K562 (cell line): Measurements from ENCODE around the gene MTNR1B. TPM values are rescaled to one million over a fixed set of nuclear protein-coding genes. Genes with fewer than 3 reads are reported as not detected.

ENCODE experiments used
- ATAC-seq: fragments of 200-7000 bp; cut with Tn5 transposase; 3 replicates; pipeline ENCODE4 v1.9.1; 2020; ENCODE audit warnings: moderate library complexity
- BruUV-seq: library from RNA; stranded (reverse); fragments of 400-500 nt; replicated peaks from 2 replicates; lab custom pipeline; 2021; lab: Mats Ljungman, UMichigan
- CTCF ChIA-PET: fragments of 300-600 bp; formaldehyde crosslinking; extraction: SDS; loops from one replicate; lab custom pipeline; 2021; ENCODE audit warnings: low intra/inter-chr PET ratio; lab: Yijun Ruan, JAX
- POLR2A ChIA-PET: fragments of 300-600, 350-650 bp; sonication (Branson Sonifier 250); formaldehyde crosslinking; extraction: SDS; loops from one replicate; lab custom pipeline; 2021; ENCODE audit warnings: antibody characterized with exemption, inconsistent platforms; lab: Yijun Ruan, JAX
- DNase-seq, 4 experiments: peaks; one replicate each; pipeline versions ENCODE4 v3.0.0 to v3.0.0-alpha.2; 2011 to 2018; ENCODE audit warnings: low spot score in 3 of 4, mixed read lengths in 3 of 4; ENCODE audit errors: extremely low read depth in 1 of 4
- FAIRE-seq: peaks from 2 replicates; lab custom pipeline; 2011; peaks lifted over from hg19 to GRCh38; lab: Jason Lieb, UNC
- H2AFZ ChIP-seq: 2 replicates; pipeline ENCODE4 v1.6.0; 2011; ENCODE audit warnings: low read depth, low read length, control low read depth, inconsistent platforms
- H3K27ac ChIP-seq: fragments of 200-600 bp; 3 replicates; pipeline ENCODE4 v1.8.0; 2011; ENCODE audit warnings: low read depth, mild to moderate bottlenecking, control low read depth, inconsistent platforms, low read length, moderate library complexity, mixed read lengths; ENCODE audit errors: extremely low read depth
- H3K27me3 ChIP-seq, 2 experiments: fragments of 300-600 bp in 1 of 2; 2 replicates in 1 of 2; 3 replicates in 1 of 2; pipeline versions ENCODE4 v1.6.0 to v1.8.0; 2011; ENCODE audit warnings: inconsistent platforms in 2 of 2, low read length in 2 of 2, mild to moderate bottlenecking in 1 of 2, mixed read lengths in 1 of 2, moderate library complexity in 1 of 2; ENCODE audit not compliant: control insufficient read depth in 2 of 2, insufficient read depth in 2 of 2
- H3K36me3 ChIP-seq: fragments of 300-600 bp; 3 replicates; pipeline ENCODE4 v1.8.0; 2011; ENCODE audit warnings: mild to moderate bottlenecking, low read length, inconsistent platforms; ENCODE audit not compliant: control insufficient read depth, insufficient read depth
- H3K4me1 ChIP-seq, 2 experiments: fragments of 200-600 bp in 1 of 2; replicated peaks in 1 of 2; 2 replicates in 1 of 2; 3 replicates in 1 of 2; pipeline versions ENCODE4 v1.5.1 to v1.8.0; 2011; ENCODE audit warnings: inconsistent platforms in 2 of 2, low read length in 2 of 2, mild to moderate bottlenecking in 1 of 2, mixed read lengths in 1 of 2, moderate library complexity in 1 of 2; ENCODE audit not compliant: control insufficient read depth in 2 of 2, insufficient read depth in 2 of 2
- H3K4me2 ChIP-seq: 2 replicates; pipeline ENCODE4 v1.6.1; 2011; ENCODE audit warnings: low read length, control low read depth, inconsistent platforms, mixed read lengths; ENCODE audit not compliant: insufficient read depth
- H3K4me3 ChIP-seq: fragments of 200-600 bp; sonication (generic), shearing (Covaris generic); 2 replicates; pipeline ENCODE4 v1.5.1; 2016; ENCODE audit warnings: control low read depth, inconsistent platforms
- H3K79me2 ChIP-seq: fragments of 200-600 bp; 3 replicates; pipeline ENCODE4 v1.8.0; 2011; ENCODE audit warnings: low read length, inconsistent platforms; ENCODE audit not compliant: control insufficient read depth, insufficient read depth
- H3K9ac ChIP-seq, 2 experiments: 2 replicates each; pipeline versions ENCODE4 v1.6.0 to v1.6.1; 2011; ENCODE audit warnings: low read depth in 2 of 2, low read length in 2 of 2, control low read depth in 1 of 2, inconsistent platforms in 1 of 2, mild to moderate bottlenecking in 1 of 2, mixed read lengths in 1 of 2; ENCODE audit not compliant: insufficient read depth in 1 of 2
- H3K9me1 ChIP-seq: one replicate; pipeline ENCODE4 v1.6.0; 2011; ENCODE audit warnings: inconsistent platforms, mild to moderate bottlenecking, low read length, moderate library complexity; ENCODE audit not compliant: control insufficient read depth, insufficient read depth
- H3K9me3 ChIP-seq: replicated peaks from 2 replicates; pipeline ENCODE4 v1.5.1; 2011; ENCODE audit warnings: low read depth, low read length, inconsistent platforms; ENCODE audit not compliant: control insufficient read depth, insufficient read depth
- H4K20me1 ChIP-seq: replicated peaks from 2 replicates; pipeline ENCODE4 v1.6.1; 2011; ENCODE audit warnings: low read length, inconsistent platforms, mixed read lengths; ENCODE audit not compliant: control insufficient read depth, insufficient read depth
- FOSL1 ChIP-seq: fragments of 200-800 bp; sonication (Bioruptor generic); conservative IDR thresholded peaks from 2 replicates; pipeline ENCODE4 v1.6.1; 2016; ENCODE audit warnings: missing genetic modification characterization, missing compliant biosample characterization
- KLF6 ChIP-seq: fragments of 250-450 bp; sonication (Bioruptor Pico); IDR thresholded peaks from 2 replicates; pipeline ENCODE4 v1.4.0; 2020; ENCODE audit warnings: mild to moderate bottlenecking, moderate library complexity, borderline replicate concordance
- NFIC ChIP-seq: fragments of 450-650 bp; IDR thresholded peaks from 2 replicates; pipeline ENCODE4 v1.6.1; 2017; ENCODE audit warnings: mild to moderate bottlenecking, inconsistent platforms
- ZKSCAN8 ChIP-seq: fragments of 200-800 bp; sonication (Bioruptor generic); IDR thresholded peaks from 2 replicates; pipeline ENCODE4 v1.6.1; 2016; ENCODE audit warnings: missing genetic modification characterization, missing compliant biosample characterization
- ZNF551 ChIP-seq: fragments of 250-450 bp; sonication (Bioruptor Pico); IDR thresholded peaks from 2 replicates; pipeline ENCODE4 v1.5.0; 2021; ENCODE audit warnings: mild to moderate bottlenecking, moderate library complexity
- ZNF592 ChIP-seq: fragments of 450-650 bp; IDR thresholded peaks from 2 replicates; pipeline ENCODE4 v1.6.1; 2017; ENCODE audit warnings: antibody characterized with exemption, mild to moderate bottlenecking
- ZNF79 ChIP-seq: fragments of 250-450 bp; sonication (Bioruptor Pico); IDR thresholded peaks from 2 replicates; pipeline ENCODE4 v1.4.0; 2020; ENCODE audit warnings: low read depth, mild to moderate bottlenecking, moderate library complexity
- WGBS: fragments of 100-300 bp; shearing (Covaris generic); methylation state at CpG from one replicate; pipeline ENCODE4 v1.1.6; 2016; ENCODE audit warnings: low coverage, mixed read lengths; ENCODE audit not compliant: insufficient coverage; ENCODE audit errors: missing lambda C conversion rate; 5-methylcytosine and 5-hydroxymethylcytosine counted together
- in situ Hi-C: fragments of 300-500 bp; cut with MboI; formaldehyde crosslinking; loops from 4 replicates; pipeline ENCODE4 v1.15.0; 2018; ENCODE audit warnings: inconsistent platforms, mixed read lengths
- intact Hi-C: fragments of 100-400 bp; cut with micrococcal nuclease; formaldehyde crosslinking; loops from 2 replicates; pipeline ENCODE4 v1.14.2; 2022
- polyA plus RNA-seq, 8 experiments: library from polyadenylated mRNA; depleted of rRNA in 4 of 8; stranded (reverse) in 5 of 8; unstranded in 3 of 8; fragments of >200 nt; fragmentation: Nextera tagmentation in 2 of 8; fragmentation: Illumina TruSeq in 1 of 8; extraction: Ambion mirVana in 2 of 8; extraction: Trizol in 1 of 8; gene quantifications; 2 replicates each; pipeline versions ENCODE4 v1.2.1 to v1.2.3, GENCODE V29; 2011 to 2014; ENCODE audit warnings: inconsistent platforms in 1 of 8, missing spikeins in 1 of 8
- total RNA-seq, 7 experiments: library from RNA; depleted of rRNA in 6 of 7; stranded (reverse); fragments of >200 nt in 6 of 7; fragmentation: Illumina TruSeq in 2 of 7; extraction: Trizol in 2 of 7; gene quantifications; 2 replicates each; pipeline versions ENCODE4 v1.2.1 to v1.2.3, GENCODE V29; 2011 to 2021; ENCODE audit warnings: low replicate concordance in 1 of 7

MTNR1B gene
- total and polyA plus RNA-seq, 9 of the 15 experiments (the other 6 are each of a cell fraction or from before 2014, with no cell fraction given) = not detected

DNA sequence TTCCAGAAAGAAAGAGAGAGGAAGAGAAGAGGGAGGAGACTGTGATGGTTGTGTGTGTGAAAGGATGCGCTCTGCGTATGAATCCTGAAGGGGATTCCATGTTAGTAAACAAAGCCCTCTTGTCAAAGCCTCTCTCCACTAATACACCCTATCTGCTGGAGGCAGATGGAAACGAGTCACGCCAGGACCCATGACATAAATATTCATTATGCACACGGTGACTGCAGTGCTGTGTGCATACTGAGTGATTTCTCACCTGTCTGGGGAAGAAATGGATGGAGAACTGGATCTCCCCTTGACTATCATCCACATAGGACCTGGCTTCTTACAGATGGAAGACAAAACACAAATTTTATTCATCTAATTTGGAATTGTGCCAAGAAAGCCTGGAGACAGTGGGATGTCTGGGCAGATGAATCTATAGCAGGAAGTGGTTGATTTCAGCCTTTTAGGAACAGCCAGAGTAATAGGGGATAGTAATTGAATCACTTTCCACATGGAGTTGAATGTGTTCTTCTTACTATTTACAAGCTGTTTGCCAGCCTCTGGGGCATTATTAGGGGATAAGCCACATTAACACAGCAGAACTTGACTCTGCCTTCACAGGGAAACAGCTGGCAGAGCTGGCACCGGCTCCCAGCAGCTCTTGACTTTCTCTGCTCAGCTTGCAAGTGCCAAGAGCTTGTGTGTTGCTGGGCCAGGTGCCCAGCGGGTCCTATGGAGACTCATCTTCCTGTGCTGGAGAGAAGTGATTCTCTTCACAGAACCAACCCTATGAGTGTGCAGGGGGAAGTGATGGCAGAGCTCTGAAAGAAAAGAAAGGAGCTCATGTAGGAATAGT, 9.0 kb downstream of the MTNR1B start:
- Histone ChIP-seq H3K36me3 (no peaks in the 10 kb centered on the region), H3K4me3 (no peak overlapping the region), H3K27me3 (peaks cover 0 to 8% of the 10 kb centered on the region in 2 experiments; a peak in 3 of 5 replicates)
- POLR2A ChIA-PET = interaction anchor here (0.6 kb wide), 1 partner anchor 1040 kb away, joined by 3 read pairs; no protein-coding TSS in a partner anchor
- intact Hi-C loops = no loop called here
- TF ChIP-seq NFIC (peak; percentile 70), FOSL1 (tag) (no peak)
- TF ChIP-seq, all 486 proteins: peak for 1
- DNase-seq (peak in 2 of 4 experiments; percentile 24 to 29), FAIRE-seq (no peak), ATAC-seq (no peak)
- H3K27ac ChIP-seq = no peak overlapping the region
- no peaks in the 10 kb centered on the region for H3K9me1 ChIP-seq
- no peak overlapping the region for H2AFZ ChIP-seq
- no peak overlapping the region for H3K4me2 ChIP-seq
- H4K20me1 ChIP-seq = no peaks in the 10 kb centered on the region
- H3K9ac ChIP-seq = no peak overlapping the region
- in situ Hi-C loops = no loop called here
- no peaks in the 10 kb centered on the region for H3K79me2 ChIP-seq
- CTCF ChIA-PET = no interaction called here
- no TSS peak for BruUV-seq
- 0% methylated on average over 7 of the region's 7 CpGs for WGBS
- H3K9me3 ChIP-seq = no peaks in the 10 kb centered on the region
- H3K4me1 ChIP-seq = no peaks in the 10 kb centered on the region; a peak in 1 of 5 replicates

DNA sequence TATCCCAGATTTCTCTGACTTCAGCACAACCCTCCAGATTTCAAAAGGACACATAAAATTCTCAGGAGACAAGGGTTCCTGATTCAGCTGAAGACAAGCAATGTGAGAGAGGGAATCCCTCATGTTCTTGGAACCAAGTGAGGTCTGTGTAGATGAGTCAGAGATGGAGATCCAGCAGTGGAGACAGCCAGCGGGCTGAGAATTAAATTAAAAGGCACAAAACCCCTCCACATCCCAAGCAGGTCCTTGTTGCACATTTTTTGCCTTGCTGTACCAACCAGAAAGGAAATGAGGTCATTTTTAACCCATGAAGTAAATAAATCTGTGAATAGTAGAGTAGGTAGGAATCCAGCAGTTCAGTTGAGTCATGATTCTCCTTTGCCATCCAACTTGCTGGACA, 9.7 kb downstream of the MTNR1B start:
- Histone ChIP-seq H3K4me3 (no peak overlapping the region), H3K27ac (no peak overlapping the region), H2AFZ (no peak overlapping the region), H3K9ac (no peak overlapping the region), H3K9me1 (no peaks in the 10 kb centered on the region), H3K4me2 (no peak overlapping the region), H3K27me3 (peaks cover 0 to 8% of the 10 kb centered on the region in 2 experiments; a peak in 3 of 5 replicates), H4K20me1 (no peaks in the 10 kb centered on the region), H3K36me3 (no peaks in the 10 kb centered on the region), H3K4me1 (no peaks in the 10 kb centered on the region; a peak in 1 of 5 replicates), H3K9me3 (no peaks in the 10 kb centered on the region), H3K79me2 (no peaks in the 10 kb centered on the region)
- BruUV-seq = no TSS peak
- no peak for ATAC-seq
- DNase-seq = peak in 1 of 4 experiments; percentile 2
- CTCF ChIA-PET = no interaction called here
- POLR2A ChIA-PET = no interaction called here
- intact Hi-C loops (no loop called here), in situ Hi-C loops (no loop called here)
- no peak for TF ChIP-seq ZNF592
- no peak for TF ChIP-seq ZKSCAN8
- no peak for TF ChIP-seq ZNF551 (CRISPR knock-in tag)
- TF ChIP-seq KLF6 (CRISPR knock-in tag) = no peak
- TF ChIP-seq ZNF79 = no peak
- WGBS = 0% methylated on average over 1 of the region's 1 CpG
- no peak for FAIRE-seq
